Hepatic stellate cell (primary cell): ENCODE data around the gene AEBP2.
A peak's percentile ranks its signal among the peaks of the same experiment; 100 is the strongest.
"Not testable (repeated sequence)": the region's sequence is repeated elsewhere in the genome, so short reads cannot be mapped to it uniquely, and the experiment has no call there.

Experiments
- DNase-seq: peaks from one replicate; pipeline ENCODE4 v3.0.0; 2011; ENCODE audit warnings: low spot score

AEBP2 gene

DNA sequence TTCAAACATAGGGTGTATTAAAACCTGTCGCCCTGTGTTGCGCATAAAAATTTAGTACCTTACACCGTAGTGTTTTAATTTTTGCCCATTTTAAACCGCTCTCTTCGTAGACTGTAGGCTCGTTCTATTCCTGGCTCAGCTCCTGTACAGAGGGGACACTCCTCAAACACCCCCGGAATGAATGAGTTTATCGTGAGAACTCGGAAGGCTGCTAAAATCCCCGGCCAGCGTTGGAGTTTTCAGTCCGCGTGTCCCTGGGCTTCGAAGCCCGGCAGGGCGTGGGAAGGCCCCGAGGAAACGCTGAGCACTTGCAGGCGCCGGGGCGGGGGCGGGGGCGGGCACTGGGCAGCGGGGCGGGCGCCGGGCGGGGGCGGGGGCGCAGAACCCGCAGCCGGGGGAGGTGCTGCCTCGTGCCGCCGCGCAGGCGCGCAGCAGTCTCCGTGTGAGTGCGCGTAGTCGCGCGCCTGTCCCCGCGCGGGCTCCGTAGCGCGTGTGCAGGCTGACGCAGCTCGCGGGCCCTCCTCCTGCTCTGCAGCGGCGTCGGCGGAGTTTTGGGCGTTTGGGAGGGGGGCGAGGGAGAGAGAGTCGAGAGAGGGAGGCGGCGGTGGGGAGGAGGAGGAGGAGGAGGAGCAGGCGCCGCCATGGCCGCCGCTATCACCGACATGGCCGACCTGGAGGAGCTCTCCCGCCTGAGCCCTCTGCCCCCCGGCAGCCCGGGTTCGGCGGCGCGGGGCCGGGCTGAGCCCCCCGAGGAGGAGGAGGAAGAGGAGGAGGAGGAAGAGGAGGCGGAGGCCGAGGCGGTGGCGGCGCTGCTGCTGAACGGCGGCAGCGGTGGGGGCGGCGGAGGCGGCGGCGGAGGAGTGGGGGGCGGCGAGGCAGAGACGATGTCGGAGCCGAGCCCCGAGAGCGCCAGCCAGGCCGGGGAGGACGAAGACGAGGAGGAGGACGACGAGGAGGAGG, at the start of gene AEBP2:
Gene AEBP2, plus strand, starts transcription at position 434 of the 960 bp plus-strand sequence. Its CDS starts 208 bp downstream, at position 642.
- peak; percentile 95 for DNase-seq

DNA sequence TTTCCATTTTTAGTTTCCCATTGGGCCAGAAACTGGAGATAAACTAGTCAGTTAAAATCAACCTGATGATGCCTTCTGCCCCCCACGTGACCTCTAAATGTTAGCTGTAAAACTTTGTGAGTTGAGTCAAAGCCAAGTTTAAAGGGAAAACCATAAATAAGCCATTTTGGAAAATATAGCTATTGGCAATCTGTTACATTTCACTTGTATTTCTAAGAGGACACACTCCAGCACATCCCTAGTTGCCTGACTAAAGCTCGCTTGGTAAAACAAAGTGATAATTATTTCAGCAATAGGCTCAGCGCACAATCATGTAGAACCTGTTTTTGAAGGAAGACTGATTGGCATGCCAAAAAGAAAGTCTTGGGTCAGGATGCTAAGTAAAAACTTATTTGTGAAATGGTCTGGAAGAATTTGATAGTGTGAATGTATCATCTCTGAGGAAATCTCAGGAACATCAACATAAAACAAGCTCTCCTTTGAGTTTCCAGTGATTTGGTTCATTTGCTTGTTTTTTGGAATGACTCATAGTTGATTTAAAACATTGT, 49.2 kb upstream of the AEBP2 start:
- no peak for DNase-seq

DNA sequence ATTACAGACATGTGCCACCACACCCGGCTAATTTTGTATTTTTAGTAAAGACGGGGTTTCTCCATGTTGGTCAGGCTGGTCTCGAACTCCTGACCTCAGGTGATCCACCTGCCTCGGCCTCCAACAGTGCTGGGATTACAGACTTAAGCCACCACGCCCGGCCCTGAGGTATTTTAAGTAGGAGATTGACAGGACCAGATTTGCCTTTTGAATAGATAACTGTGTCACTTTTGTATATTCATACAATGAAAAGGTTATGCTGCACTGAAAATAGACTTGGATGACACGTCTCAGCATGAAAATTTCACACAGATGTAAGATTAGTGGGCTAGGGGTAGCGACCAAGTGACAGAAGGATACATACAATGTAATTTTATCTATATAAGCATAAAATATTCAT, 46.6 kb upstream of the AEBP2 start:
- DNase-seq = not testable (repeated sequence)

GRCh38 chr12:19394385-19394784, 44.9 kb upstream of the AEBP2 start:
- no peak for DNase-seq

- no peak for DNase-seq
Measured at GRCh38 chr12:19397534-19397933, 41.8 kb upstream of the AEBP2 start.

GRCh38 chr12:19398376-19399363, 40.6 kb upstream of the AEBP2 start:
- no peak for DNase-seq

DNA sequence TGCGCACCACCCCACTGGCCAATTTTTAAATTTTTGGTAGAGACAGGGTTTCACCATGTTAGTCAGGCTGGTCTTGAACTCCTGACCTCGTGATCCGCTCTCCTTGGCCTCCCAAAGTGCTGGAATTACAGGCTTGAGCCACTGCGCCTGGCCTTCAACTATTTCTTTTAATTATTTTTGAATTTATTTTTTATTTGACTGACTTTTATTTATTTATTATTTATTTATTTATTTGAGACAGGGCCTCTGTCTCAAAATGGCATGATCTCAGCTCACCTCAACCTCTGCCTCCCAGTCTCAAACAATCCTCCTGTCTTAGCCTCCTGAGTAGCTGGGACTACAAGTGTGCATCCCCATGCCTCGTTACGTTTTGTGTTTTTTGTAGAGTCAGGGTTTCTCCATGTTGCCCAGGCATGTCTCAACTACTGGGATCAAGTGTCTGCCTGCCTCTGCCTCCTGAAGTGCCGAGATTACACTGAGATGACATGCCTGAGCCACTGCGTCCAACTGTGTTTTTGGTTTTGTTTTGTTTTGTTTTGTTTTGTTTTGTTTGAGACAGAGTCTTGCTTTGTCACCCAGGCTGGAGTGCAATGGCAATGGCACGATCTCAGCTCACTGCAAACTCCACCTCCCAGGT, 38.5 kb upstream of the AEBP2 start:
- not testable (repeated sequence) for DNase-seq

GRCh38 chr12:19402211-19402610, 37.1 kb upstream of the AEBP2 start:
- DNase-seq = no peak

- no peak for DNase-seq
Measured at GRCh38 chr12:19402743-19403431, 36.4 kb upstream of the AEBP2 start.

DNA sequence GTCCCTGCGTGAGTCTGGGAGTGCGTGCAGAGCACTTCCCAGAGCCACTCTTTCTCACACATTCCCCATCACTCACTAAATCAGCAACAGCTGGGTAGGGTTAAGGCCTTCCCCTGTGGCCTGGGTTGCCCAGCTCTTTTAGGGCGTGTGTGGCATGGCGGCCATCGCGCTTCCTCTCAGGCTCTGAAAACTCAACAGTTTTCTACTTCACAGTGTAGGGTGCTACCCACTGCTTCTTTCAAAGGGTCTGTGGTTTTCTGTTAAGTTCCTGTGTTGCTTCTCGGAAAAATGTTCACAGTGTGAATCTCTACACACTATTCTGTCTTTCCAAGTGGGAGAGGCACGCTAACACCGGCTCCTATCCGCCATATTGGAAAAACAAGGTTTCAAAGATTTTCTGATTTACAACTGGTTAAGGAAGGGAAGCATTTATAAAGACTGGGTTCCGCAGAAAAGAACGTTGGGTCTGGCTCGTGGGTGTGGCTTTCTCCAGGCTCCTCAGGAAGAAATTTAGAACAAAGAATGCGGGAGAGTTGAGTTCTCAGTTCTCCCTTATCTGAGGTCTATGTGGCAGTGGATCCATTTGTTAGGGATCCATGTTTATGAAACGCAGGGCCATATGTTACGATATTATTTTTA, 34.9 kb upstream of the AEBP2 start:
- no peak for DNase-seq

- DNase-seq = no peak
Measured at GRCh38 chr12:19409376-19409775, 29.9 kb upstream of the AEBP2 start.

GRCh38 chr12:19410211-19410610, 29.1 kb upstream of the AEBP2 start:
- no peak for DNase-seq

DNA sequence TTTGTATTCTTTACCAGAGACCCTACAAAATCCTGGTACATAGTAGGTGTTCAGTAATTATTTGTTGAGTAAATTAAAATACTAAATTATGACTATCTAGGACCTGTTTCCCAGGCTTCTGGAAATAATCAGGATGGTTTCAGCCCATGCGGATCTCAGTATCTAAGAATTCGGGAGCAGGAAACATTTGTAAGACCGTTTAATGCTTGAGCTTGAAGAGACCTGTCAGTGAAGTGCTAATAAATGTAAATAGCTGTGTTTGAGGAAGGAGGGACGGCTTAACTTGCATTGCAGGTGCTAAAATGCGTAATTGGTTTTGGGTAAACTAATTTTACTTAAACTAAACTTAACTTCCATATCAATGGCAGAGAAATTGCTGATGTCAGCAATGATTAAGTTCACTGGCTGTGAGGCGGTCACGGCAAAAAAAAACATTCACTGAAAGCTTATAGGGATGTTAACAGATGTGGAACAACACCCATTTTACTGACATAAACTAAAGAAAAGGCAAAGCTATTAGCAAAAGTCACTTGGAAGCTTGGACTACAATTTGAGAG, 28.6 kb upstream of the AEBP2 start:
- no peak for DNase-seq

- DNase-seq = no peak
Measured at GRCh38 chr12:19411234-19412204, 27.8 kb upstream of the AEBP2 start.

- DNase-seq = no peak
Measured at GRCh38 chr12:19412844-19413243, 26.4 kb upstream of the AEBP2 start.

DNA sequence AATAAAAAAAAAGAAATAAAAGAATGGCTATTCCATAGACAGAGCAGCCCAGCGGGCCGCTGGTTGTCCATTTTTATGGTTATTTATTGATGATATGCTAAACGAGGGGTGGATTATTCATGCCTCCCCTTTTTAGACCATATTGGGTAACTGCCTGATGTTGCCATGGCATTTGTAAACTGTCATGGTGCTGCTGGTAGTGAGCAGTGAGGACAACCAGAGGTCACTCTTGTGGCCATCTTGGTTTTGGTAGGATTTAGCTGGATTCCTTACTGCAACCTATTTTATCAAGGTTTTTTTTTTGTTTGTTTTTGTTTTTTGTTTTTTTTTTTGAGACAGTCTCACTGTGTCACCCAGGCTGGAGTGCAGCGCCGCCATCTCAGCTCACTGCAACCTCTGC, 25.7 kb upstream of the AEBP2 start:
- not testable (repeated sequence) for DNase-seq

DNA sequence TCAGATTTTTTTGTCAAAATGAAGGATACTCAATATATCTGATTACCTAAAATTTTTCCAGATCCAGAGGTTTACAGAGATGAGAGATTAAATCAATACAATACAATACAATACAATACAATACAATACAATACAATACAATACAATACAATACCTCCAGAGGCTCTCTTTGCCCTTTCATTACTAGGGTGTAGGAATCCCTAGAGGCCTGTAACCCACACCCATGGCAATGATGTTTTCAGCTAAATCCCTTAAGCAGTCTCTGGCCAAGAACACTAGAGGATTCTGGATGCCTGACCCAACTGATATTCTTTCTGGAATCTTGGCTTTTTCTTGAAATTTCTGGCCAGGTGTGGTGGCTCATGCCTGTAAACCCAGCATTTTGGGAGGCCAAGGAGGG, 23.7 kb upstream of the AEBP2 start:
- DNase-seq = no peak

DNA sequence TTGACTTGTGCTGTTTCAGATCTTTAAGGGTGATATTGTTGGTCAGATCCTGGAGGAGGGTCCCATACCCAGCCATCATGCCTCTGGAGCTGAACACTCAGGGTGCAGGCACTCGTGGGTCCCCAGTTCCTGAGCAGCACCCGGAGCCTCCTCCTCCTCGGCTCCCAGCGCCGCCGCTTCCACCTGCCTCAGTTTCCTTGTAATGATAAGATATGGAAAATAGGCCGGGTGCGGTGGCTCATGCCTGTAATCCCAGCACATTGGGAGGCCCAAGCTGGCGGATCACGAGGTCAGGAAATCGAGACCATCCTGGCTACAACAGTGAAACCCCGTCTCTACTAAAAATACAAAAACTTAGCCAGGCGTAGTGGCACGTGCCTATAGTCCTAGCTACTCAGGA, 20.2 kb upstream of the AEBP2 start:
- DNase-seq = no peak
